ENCODE results near the gene CSF1R. TPM values are rescaled to one million over a fixed set of nuclear protein-coding genes. Genes with fewer than 3 reads are reported as not detected.

Gene CSF1R
- total RNA-seq: 39.5 TPM

DNA sequence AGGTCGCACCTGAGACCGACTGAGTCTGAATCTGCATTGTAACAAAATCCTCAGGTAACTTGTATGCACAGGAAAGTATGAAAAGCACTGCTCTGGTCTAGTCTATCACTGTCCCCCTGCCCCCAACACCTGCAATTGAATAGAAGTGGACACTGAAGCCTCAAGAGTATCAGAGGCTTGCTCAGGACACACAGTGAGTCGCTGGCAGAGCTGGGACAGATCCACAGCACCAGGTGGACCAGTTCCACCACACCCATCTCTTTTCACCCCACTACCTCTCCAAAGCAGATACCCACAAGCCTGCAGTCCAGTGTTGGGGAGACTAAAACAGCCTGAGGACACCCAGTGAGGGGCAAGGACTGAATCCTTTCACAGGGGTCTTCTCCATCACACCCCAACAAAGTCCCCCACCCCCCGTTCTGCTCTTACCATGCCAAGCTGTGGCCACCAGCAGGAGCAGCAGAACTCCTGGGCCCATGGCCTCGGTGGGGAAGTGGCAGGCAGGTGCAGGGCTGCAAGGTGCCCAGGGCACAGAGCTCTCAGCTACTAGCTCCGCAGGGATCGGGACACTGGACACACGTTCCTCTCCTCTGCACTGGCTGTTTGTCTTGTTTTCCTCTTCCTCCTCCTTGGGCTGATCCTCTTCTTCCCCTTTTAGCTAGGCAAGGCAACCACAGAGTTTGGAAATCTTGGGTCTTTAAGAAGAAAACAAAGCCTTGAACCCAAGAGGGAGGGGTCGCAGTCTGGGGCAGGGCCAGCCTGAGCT lies at the start of gene CSF1R:
CSF1R (minus strand) TSS at position 605 of the 766 bp plus-strand sequence; CDS start at position 478, 127 bp downstream.

Small RNAs within 50 kb of the gene (small RNA-seq; reads per million reads assigned to genes)
- not detected for gene RF00019 (ENCODE audit: low replicate concordance)

Other genes with a start within 250 kb of the CSF1R start
- 0.06 TPM for gene PDE6A, start 141.8 kb downstream of the CSF1R start, total RNA-seq
- gene SLC26A2, start 125.8 kb downstream of the CSF1R start, total RNA-seq: 15.8 TPM
- gene TIGD6, start 85.9 kb downstream of the CSF1R start, total RNA-seq: 5.3 TPM
- gene HMGXB3, start 85.8 kb downstream of the CSF1R start, total RNA-seq: 39.6 TPM
- 182 TPM for gene PDGFRB, start 69.3 kb upstream of the CSF1R start, total RNA-seq
- gene CDX1, start 80.2 kb upstream of the CSF1R start, total RNA-seq: 0.18 TPM
- gene SLC6A7, start 103.5 kb upstream of the CSF1R start, total RNA-seq: 0.06 TPM
- 14.4 TPM for gene CAMK2A, start 203.2 kb upstream of the CSF1R start, total RNA-seq
- gene ARSI, start 216.4 kb upstream of the CSF1R start, total RNA-seq: 5.3 TPM

Data from metanephros (tissue), 2 donors.